CD4-positive, alpha-beta T cell treated with Interleukin-1 beta for 1 hour (primary cell): ENCODE measurements around the gene BOD1.

Experiments used
- DNase-seq, 2 donors: peaks; one replicate each; pipeline ENCODE4 v3.0.0-alpha.2; 2020 to 2022

The BOD1 gene

DNA sequence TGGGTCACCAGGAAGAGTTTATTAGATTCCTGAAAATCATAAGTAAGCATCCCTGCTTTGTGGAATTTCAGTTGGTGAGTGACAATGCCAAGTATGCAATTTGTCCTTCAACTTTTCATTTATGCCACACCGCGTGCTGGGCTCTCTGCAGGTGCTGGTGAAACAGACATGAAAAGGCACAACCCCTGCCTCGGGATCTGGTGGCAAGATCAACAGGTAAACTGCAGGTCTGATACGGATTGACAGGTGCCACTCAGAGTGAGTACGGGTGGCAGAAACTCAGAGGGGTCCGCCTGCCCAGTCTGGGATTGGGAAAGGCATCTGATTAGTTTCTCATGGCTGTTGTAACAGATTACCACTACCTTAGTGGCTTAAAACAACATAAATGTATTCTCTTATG, 40.5 kb downstream of the BOD1 start:
- DNase-seq = no peak

DNA sequence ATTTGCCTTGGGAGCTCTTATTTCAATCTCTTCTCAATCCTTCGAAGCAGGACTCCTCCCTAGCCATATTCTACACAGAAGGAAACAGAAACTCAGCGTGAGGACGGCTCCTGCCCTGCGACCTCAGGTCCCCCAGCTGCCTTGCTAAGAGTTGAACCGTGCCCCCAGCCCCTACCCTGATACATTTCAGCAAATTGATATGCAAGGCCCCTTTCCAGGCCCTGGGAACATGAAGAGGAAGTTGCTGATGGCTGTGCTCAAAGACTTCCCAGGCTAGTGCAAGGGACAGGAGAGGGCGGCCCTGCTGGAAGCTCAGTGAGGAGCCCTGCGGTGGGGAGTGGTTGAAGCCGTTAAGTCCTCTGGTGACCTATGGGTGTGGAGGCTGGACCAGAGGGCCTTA, 41.5 kb downstream of the BOD1 start:
- no peak for DNase-seq

DNA sequence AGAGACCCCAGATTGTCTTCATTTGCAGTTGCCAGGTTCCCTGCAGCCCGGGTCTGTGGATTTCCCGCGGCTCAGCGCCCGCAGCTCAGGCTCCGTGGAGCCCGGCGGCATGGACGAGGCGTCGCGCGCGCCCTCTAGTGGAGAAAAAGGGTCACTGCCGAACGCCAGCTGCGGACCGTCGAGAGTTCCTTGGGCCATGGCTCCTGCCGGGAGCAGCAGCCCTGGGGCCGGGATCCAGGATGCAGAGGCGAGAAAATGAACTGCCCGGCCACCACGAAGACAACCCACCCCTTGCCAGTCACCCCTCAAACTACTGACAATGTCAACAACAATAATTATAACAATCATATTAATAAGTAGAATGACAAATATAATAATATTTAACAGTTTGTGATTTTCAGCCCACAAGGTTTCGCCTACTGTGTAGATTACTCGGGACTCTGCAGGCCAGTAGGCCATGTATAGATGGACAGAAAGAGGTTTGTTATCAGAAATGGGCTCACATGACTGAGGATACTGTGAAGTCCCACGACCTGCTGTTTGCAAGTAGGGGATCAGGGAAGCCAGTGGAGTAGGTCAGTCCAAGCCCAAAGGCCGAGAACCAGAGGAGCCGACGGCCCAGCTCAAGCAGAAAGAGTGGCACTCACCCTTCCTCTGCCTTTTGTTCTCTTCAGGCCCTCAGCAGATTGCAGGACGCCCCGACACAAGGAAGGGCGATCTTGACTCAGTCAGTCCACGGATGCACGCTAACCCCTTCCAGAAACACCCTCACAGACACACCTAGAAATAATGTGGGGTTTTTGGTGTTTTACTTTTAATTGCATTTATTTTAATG, 43.1 kb downstream of the BOD1 start:
- DNase-seq = peak; percentile 50 to 51

DNA sequence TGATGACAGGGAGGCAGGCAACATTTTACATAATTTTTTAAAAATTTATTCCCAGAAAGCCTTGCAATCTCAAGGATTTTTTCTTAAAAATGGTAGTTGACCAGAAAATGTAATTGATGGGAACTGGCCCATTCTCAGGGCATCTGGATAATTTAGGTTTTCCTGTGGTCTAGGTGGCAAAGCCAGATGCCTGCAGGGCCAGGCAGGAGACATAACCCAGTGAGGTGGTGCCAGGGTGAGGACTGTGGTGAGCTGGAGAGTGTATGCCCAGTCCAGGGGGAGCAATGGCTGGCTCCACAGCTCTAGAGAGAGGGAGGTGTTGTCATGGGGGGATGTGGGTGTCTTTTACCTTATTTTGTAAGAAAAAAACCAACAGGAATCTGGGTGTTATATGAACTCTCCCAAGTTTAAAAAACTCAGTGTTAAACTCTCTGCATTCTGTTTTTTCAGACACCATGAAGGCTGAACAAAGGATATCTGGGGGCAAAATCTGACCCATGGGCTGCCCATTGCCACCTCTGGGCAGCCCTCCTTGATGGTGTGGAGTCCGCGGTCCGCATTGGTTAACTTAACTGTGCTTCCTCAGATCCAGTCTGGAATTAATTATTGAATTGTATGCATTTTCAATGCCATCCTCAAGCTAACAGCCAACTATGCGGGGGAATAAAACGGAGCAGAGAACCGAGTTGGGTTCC, 43.9 kb downstream of the BOD1 start:
- no peak for DNase-seq

DNA sequence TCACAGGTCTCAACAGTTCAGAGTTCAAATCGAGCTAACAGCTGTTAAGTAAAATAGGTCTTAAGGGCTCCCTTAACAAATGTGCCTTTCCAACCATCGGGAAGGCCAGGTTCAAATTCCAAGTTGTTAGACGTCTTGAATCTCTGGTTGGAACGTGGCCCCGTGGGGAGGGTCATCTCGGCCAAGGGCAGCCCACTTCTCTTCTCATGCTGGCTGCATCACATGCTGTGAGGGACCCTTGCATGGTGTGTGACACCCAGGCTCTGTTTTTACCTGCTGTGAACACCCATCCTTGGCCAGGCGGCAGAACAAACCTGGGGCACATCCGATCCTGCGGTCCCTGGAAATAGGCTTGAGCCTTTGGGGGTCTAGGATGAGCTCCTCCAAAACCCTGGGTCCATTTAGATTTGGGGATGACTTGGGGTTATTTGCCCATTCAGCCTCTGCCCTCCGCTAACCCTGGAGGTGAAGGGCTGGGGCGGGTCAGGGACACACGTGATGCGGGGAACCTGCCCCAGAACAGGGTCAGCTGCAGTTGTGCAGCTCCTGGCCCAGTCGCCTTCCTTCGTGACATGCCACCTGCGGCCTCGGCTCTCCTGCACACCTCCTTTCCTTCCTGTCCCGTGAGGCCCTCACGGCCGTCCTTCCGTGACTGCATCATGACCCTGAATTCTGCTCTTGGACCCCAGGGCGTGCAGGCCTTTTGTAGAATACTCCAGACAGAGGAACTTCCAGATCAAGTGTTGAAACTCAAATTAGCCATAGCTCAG, 45.9 kb downstream of the BOD1 start:
- DNase-seq = no peak

DNA sequence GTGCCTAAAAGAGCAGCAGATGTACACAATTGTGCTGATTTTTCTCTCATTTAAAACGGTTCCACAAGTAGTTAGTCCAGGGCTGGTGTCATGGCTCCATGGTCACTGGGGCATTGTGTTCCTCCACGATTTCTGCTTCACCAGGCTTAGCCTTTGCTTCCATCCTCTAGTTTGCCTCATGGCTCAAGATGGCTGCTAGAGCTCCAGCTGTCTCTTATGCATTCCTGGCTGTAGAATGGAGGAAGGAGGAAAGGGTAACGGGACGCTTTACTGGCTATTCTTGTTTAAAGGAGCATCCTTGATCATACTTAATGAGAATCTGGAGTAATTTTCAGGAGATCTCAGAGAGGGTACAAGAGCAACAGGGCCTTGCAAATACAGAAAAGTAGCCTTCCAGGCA, 47.7 kb downstream of the BOD1 start:
- no peak for DNase-seq

DNA sequence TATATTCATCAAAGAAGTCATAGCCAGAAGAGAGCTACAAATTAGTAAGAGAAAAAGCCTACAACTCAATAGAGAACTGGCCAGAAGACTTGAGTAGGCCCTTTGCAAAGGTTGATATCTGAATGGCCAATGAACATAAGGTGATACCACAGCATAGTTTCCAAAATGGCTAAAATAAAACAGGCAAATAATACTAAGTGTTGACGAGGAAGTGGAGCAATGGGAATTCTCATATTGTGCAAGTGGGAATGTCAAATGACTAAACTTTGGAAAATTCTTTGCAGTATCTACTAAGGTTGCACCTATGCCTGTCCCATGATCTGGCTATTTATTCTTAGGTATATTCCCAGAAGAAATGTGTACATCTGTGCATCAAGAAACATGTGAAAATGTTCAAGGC, 48.3 kb downstream of the BOD1 start:
- no peak for DNase-seq

DNA sequence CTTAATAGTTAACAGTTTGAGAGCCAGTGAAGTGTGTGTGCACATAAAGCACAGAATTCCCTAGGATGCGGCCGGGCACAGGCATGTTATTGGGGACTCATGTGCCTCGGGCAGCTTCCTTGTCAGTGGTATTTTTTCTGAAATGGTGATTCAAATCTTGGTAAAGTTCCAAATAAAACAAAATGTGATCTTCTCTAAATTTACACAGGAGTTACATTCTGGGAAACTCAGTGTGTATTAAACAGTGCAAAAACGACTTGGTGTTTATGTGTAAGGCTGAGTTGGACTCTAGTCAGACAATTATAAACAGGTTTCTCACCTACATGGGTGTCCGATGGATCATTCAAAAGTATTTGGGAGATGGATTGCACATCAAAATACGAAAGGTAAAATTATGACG, 48.9 kb downstream of the BOD1 start:
- no peak for DNase-seq

DNA sequence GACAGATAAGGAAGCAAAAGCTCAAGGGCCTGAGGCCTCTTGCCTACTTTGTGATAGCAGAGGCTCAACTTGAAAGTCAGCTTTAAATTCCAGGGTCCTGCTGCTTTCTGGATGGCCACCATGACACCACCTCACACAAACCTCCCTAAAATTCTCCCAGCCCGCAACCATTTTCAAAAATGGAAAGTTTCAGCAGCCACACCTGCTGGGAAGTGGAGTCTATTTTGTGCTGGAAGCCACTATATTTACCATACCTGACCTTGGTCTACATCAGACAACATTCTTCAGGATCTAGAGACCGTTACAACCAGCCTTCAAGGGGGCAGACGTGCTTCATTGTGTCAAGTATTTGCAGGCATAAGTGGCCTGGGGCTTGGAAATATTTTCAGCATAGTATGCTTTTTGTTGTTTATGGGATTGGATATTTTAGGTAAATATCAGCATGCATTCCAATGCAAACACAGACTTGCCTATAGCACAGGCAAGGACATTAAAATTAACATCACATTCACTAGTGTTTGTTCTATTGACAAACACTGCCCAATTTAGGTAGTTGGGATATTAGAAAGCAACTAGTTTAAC, 50.9 kb downstream of the BOD1 start:
- DNase-seq = no peak

DNA sequence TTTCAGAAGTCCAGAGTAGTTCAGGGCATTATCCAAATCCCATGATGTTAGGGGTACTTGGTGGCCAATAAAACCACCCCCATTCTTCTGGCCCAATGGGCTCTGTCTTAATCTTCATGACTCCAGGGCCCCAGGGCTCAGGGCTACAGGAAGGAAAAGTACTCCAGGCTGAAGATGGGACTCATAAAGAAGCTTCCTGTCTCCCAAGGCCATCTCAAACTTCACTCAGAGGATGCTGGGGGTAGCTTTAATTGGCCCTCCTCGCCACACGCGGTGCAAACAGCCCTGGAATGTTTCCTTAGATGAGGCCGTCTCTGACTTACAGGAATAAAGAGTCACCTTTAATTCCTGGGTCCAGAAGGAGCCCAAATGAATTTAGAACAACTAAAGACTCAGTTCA, 52.3 kb downstream of the BOD1 start:
- DNase-seq = no peak

DNA sequence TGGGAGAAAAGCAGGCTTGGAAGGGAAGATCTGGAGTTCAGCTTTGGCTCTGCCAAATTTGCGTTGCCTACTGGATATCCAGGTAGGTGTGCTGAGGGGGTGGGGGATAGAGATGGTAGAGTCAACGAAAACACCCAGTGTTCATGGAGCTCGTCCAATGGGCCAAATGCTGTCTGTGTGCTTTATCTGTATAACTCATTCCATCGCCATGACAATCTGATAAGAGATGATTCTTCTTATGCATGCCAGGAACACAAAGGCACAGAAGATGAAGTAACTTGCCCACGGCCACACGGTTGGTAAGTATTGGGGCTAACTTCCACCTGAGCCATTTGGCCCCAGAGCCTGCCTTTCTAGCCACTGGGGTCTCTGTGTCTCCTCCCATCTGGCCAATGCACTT, 53.2 kb downstream of the BOD1 start:
- DNase-seq = no peak

DNA sequence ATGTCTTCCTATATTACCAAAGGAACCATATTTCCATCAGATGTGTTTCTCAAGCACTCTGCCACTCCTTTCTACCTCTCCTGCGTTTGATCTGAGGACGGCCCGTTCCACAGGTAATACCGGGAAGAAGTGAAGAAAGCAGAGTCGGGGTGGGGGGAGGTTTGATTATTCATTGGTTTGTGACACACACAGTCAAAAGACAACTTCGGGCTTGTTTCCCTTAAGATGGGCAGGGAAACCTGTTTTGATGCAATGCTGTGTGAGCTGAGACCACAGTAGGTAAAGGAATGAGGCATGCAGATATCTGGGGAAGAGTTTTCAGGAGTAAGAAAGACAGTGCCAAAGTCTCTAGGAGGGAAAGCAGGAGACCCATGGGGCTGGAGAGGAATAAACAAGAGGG, 54.0 kb downstream of the BOD1 start:
- DNase-seq = no peak
